ENCODE data around the gene HNF4A.
A peak's percentile ranks its signal among the peaks of the same experiment; 100 is the strongest.

HNF4A gene

DNA sequence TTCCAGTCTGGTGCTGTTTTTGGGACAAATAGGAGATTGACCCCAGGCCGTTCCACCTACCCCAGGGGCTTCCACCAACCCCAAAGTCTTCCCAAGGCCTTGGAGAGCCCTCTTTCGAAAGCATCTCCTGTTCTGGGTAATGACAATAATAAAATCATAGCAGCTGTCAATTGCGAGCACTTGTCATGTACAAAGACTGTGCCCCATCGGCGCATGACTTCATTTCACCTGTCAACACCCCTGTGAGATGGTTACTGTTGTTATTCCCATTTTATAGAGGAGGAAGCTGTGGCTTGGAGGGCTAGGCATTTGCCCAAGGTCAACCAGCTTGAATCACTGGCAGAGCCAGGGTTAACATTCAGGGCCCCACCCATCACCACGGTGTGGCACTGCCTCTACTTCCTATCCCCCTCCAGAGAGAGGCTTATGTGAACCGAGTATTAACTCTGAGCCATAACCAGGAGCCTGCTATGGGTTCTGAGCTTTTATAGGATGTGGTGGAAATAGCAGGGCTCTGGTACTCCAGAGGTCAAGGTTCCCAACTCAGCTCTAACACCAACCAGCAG is 51.2 kb downstream of the HNF4A start:
- peak; percentile 18 for DNase-seq

DNA sequence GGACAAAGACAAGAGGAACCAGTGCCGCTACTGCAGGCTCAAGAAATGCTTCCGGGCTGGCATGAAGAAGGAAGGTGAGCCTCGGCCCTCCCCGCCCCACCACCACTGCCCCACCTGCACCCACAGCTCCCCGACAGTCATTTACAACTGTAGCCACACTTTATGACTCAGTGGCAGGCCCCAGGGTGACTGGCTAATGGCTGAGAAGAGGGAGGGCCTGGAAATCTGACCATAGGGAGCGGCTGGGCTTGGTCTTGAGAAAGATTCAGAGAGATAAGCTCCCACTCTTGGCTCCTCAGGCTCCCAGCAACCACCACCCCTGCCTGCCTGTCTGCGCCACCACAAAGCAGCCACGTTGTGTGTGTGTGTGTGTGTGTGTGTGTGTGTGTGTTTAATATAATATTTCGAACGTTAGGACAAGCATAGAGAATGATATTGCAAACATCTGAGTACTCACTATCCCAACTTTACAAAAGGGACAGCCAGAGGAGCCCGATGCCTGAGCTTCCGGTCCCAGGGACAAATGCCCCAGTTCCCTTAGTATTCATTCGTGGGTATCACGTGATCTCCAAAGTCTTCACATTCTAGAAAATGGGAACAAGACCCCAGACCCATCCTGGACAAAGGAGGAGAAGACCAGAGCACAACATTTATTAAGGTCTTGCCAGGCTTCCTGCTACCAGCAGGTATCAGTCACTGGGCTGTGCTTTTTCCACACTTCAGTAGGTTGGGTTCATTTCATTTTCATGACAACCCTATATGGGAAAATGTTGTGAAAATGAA is 52.1 kb downstream of the HNF4A start:
- DNase-seq, result no peak

DNA sequence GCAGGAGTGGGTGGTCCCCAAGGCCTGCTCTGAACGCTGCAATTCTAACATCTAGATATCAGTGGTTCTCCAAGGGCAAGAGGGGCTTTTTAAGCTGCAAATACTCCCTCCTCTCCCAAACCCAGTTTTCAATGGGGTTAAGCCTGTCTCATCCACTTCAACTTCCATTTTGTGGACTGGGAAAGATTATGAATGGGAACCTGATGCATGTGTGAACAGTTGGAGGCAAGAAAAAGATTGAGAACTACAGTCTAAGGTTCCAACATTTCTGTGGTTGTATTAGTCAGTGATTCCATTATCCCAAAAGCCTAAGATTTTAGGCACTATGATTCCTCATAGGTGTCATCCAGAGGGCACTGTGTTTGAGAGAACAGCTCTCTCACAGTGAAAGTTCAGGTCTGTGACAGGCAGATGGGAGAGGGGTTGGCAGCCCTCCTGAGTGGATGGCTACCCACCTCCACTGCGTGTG is 53.7 kb downstream of the HNF4A start:
- no peak for DNase-seq

DNA sequence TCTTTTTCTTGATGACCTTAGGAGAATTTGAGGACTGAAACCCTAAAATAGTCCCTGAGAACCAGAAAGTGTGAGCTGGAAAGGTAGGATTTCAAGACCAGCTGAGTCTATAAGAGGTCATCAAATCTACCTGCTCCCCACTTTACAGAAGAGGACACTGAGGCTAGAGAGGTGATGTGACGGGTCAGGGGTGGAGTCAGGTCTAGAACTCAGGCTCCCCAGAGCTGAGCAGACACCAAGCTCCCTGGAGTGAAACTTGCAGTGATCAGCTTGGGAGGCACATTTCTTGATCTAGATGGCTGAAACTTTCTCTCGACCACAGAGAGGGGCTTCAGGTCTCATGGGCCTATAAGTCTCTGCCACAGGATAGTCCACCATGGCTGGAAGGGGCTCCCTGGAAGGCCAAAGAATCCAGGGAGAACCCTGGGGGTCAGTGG is 55.1 kb downstream of the HNF4A start:
- DNase-seq, result no peak

DNA sequence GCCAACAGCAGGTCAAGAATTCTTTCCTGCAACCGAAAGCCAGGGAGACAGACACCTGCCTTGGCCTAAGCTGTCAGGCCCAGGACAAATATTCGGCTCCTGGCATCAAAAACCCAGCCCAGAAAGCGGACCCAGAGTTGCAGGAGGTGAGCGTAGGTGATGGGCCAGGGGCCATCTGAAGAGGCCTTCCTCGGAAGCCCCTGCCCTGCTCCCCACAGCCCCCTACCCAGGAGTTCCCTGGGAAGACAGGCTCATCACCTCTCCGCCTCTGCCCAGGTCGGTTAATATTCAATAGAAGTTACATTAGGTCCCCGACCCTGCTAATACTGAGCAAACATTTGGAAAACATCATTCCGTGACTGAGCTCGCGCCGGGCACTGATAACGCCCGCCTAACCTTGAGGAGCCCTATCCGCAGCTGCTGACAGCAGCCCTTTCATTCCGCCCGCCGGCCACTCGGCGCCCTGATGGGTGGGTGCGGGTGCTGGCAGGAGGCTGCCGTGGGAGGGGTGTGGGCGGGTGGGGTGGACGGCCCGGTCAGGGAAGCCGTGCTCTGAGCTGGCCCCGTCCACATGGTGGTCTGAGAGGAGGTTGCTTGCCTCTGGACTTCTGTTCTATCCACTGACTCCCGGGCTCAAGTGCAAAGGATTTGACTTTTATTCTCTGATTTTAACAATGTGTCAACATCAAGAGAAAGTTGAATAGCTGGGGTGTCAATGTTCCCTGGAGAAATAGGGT is 55.7 kb downstream of the HNF4A start:
- DNase-seq, result no peak

DNA sequence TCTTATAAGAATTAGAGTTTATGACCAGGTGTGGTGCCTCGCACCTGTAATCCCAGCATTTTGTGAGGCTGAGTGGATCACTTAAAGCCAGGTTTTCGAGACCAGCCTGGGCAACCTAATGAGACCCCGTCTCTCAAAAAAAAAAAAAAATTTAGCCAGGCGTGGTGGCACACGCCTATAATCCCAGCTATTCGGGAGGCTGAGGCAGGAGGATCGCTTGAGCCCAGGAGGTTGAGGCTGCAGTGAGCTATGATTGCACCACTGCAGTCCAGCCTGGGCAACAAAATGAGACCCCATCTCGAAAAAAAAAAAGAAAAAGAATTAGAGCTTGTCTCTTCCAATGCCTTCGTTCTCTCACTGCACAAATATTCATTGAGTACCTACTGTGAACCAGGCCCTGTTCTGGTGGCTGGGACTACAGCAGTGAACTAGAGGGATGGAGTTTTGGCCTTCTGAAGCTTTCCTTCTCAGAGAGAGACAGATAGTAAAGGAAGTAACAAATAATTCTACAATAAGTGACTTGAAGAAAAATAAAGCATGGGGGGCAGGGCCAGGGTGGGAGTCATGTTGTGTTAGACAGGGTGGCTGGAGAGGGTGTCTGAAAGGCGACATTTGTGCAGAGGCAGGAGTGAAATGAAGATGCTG is 56.4 kb downstream of the HNF4A start:
- DNase-seq, result no peak

DNA sequence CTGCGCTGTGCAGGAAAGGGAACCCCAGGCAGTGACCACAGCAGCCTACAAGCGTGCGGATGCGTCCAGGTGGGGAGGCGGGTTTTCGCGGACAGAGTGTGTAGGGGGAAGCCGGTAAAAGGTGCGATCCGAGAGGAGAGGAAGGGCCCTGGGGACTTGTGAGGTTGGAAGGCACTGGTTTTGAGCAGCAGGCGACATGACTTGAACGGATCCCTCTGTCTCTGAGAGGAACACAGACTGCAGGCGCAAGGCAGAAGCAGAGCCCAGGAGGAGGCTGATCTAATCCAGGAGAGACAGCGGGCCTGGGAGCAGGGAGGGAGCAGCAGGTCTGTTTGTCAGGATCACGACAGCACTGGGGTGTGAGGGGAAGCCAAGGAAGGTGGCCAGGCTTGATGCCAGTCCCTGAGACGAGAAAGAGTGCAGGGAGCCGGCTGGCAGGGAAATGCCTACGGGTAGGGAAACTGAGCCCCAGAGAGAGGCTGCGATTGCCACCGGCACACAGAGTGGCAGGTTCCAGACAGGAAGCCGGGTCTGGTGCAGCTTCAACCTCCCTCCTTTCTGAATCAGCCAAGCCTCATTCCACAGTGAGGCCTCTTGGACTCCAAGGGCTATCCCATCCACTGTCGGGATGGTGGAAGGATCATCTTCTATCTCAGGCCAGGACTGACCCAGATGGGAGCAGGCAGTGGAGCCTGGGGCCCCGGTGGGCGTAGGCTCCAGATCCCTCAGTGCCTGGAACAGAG is 57.1 kb downstream of the HNF4A start:
- DNase-seq, result no peak

DNA sequence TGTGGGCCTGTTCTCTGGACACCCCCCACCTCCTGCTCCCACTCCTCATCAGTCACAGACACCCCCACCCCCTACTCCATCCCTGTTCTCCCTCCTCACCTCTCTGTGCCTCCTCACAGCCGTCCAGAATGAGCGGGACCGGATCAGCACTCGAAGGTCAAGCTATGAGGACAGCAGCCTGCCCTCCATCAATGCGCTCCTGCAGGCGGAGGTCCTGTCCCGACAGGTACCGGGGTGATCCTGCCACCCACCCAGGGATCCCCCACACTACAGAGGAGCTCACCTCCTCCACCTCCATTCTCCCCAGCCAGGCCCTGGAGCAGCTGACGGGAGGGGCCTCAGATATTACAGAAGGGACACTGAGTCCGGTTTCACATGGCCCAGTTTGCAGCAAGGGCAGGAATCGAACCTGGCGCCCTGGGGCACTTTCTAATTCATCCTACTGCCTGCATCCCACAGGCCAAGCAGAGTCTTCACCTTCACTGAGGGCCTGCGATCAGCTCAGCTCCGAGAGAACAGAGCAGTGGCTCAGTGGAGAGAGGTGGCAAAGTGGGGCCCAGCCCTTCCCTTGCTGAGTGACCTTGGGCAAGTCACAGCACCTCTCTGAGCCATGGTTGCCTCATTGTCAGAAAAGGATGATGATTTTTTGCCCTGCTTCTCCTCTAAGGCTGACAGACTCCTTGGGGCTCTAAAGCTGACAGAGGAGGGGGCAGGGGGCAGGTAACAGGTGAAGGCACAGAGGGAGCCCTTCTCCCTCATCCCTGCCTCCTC is 58.3 kb downstream of the HNF4A start:
- no peak for DNase-seq

DNA sequence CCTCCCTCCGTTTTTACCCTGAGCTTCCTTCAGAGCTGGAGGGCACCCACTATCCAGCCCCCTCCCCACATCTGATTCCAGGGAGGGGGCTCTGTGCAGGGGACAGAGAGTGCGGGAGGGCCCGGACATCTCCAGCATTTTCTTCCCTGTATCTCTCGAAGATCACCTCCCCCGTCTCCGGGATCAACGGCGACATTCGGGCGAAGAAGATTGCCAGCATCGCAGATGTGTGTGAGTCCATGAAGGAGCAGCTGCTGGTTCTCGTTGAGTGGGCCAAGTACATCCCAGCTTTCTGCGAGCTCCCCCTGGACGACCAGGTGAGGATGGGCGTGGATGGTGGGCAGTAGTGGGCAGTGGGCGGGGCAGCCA is 58.8 kb downstream of the HNF4A start:
- no peak for DNase-seq

DNA sequence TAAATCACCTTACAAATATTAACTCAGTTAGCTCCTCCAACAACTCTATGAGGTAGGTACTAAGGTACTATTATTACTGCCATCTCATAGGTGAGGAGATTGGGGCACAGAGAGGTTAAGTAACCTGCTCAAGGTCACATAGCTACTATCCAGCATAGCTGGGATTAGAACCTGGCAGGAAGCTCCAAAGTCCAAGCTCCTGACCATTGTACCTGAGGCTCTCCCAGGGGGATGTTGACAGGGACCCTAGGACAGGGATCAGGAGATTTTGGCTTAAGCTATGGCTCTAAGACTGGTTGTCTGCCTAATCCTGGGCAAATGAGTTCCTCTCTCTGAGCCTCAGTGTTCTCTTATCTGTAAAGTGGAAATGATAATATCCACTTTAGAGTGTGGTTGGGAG is 59.3 kb downstream of the HNF4A start:
- no peak for DNase-seq

DNA sequence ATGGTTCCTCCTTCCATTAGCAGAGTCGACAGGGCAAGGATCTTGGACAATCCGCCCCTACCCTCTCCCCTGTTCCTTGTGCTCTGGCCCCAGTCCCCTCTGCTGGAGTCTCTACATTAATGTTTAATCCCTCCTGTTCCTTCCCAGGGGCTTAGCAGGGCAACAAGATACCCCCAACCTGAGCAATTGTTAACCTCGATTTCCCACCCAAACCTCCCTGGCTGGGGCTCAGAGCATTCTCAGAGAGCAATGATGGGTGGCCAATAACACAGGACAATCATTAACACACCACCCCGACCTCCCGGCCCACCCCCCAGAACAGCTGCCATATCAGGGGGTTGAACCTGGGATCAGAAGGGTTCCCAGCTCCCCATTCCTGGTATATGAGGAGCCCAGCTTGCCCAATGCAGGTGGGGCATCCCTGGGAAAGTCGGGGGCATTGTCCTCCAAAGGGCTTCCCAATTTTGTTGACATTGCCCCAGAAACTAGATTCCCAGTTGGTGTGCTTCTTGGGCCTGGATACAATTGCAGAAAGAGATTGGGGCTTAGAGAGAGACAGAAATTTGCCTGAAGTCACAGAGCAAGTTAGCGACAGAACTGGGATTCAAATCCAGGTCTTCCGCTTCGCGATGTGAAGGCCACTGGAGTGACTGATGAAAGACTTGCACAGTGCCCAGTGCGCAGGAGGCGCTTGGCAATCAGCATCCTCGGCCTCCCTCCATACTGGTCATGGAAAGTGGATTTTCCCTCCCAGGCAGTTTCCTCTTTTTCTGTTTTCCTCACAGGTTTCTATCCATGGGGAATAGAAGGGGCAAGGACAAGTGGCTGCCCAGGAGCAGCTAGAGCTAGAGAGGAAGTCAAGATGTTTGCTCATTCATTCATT is 60.6 kb downstream of the HNF4A start:
- no peak for DNase-seq

DNA sequence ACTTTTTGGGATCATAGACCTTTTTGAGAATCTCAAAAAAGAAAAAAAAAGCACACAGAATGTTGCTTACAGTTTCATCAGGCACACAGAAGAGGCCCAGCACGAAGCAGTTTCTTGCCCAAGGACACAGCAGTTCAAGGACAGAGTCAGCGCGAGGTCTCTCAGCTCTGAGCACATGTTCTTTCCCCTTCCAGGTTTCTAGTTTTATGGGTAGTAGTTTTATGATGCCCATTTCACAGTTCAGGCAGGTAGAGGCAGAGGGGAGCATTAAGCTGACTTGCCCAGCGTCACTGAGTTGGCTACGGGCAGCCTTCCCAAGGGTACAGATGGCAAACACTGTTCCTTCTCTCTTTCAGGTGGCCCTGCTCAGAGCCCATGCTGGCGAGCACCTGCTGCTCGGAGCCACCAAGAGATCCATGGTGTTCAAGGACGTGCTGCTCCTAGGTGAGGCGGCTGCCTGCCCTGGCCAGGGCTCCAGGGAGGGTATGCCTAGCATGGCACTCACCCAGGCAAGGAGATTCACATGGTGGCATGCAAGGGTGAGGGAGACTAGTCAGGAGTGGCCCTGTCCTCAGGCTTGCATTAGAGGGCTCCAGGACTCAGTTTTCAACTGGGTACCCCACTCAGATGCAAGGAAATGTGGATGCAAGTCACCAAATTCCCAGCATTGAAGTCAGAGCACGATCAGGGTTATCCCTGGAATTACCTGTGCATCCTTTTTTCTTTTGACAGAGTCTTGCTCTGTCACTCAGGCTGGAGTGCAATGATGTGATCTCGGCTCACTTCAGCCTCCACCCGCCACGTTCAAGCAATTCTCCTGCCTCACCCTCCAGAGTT is 62.8 kb downstream of the HNF4A start:
- DNase-seq, result no peak

DNA sequence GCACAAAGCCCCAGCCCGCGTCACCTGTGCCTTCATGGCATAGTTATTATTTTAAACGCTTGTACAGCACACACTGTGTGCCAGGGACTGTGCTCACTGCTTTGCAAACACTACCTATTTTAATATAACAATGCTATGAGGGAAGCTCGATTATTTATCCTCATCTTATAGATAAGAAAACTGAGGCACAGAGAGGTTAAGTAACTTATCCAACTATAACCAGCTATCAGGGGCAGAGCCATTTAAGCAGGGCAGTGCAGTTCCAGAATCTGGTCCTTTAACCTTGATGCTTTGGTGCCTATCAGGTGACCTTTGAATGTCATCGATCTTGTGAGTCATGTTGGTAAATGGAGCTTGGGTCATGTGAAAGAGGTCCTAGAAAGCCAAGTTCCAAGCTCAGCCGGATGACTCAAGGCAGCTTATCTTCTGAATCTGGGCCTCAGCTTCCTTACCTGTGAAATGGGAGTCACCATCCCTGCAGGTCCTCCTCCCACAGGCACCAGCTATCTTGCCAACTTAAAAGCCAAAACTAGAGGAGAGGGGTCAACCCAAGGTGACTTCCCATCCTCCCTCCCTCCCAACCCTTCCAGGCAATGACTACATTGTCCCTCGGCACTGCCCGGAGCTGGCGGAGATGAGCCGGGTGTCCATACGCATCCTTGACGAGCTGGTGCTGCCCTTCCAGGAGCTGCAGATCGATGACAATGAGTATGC is 63.8 kb downstream of the HNF4A start:
- DNase-seq, result no peak

DNA sequence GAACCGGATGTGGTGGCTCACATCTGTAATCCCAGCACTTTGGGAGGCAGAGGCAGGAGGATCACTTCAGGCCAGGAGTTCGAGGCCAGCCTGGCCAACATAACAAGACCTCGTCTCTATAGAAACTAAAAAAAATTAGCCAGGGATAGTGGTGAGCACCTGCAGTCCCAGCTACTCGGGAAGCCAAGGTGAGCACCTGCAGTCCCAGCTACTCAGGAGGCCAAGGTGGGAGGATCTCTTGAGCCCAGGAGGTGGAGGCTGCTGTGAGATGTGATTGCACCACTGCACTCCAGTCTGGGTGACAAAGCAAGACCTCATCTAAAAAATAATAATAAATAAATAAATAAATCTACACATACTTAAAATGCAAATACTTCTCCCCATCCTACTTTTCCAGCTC is 65.0 kb downstream of the HNF4A start:
- DNase-seq, result no peak

DNA sequence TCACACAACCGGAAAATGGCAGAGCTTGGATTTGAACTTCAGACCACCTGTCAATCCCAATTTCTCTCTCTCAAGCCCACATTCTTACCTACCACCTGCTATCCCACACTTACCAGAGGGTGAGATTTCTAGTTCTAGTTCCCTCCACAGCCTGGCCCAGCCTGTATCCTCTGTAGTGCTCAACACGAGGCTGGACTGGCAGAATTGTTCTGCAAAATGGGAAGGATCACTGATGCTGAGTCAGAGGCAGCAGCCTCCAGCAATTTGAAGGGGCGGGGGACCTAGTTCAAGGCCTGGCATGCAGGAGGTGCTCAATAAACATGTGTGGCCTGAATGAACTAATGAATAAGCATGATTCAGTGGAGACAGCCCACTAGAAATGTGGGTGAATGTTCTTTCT is 66.6 kb downstream of the HNF4A start:
- no peak for DNase-seq

DNA sequence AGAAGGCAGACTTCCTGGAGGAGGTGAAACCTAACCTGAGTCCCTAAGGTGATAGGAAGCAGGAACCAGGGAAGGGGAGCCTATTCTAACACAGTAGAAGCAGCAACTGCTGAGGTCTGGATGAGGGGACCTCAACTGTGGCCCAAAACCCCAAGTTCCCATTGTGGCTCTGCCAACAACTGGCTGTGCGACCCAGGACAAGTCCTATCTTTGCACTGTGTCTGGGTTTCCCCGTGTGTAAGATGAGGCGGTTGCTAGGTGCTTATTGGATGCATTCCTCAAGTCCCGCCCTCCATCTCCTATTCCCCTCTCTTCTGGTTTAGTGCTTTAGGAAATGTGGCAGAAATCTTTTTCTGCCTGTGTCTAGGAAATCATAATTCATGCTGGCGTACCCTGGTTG is 68.0 kb downstream of the HNF4A start:
- no peak for DNase-seq

DNA sequence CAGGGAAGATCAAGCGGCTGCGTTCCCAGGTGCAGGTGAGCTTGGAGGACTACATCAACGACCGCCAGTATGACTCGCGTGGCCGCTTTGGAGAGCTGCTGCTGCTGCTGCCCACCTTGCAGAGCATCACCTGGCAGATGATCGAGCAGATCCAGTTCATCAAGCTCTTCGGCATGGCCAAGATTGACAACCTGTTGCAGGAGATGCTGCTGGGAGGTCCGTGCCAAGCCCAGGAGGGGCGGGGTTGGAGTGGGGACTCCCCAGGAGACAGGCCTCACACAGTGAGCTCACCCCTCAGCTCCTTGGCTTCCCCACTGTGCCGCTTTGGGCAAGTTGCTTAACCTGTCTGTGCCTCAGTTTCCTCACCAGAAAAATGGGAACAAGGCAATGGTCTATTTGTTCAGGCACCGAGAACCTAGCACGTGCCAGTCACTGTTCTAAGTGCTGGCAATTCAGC is 68.6 kb downstream of the HNF4A start:
- no peak for DNase-seq

DNA sequence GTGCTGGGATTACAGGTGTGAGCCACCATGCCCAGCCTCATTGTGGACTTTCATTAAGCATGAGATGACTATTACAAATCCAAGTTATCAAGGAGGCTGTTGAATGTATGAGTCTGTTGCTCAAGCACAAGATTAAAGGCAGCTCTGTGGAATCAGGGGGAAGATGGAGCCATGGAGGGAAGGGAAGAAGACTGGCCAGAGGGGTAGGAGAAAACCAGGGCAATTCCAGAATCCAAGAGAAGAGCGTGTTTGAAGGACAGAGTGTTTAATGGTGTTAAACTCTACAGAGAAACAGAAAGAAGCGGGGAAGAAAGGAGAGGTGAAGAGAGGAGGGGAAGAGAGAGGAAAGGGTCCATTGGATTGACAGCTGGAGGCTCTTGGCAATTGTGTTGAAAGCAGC is 70.4 kb downstream of the HNF4A start:
- no peak for DNase-seq
